Fibroblast of upper back skin (primary cell): Measurements from ENCODE around the gene ZC3H12D.
A peak's percentile ranks its signal among the peaks of the same experiment; 100 is the strongest.
"Not testable (repeated sequence)": the region's sequence is repeated elsewhere in the genome, so short reads cannot be mapped to it uniquely, and the experiment has no call there.

Experiments used
- DNase-seq: peaks from one replicate; pipeline ENCODE4 v3.0.0-alpha.2; 2013

The ZC3H12D gene

DNA sequence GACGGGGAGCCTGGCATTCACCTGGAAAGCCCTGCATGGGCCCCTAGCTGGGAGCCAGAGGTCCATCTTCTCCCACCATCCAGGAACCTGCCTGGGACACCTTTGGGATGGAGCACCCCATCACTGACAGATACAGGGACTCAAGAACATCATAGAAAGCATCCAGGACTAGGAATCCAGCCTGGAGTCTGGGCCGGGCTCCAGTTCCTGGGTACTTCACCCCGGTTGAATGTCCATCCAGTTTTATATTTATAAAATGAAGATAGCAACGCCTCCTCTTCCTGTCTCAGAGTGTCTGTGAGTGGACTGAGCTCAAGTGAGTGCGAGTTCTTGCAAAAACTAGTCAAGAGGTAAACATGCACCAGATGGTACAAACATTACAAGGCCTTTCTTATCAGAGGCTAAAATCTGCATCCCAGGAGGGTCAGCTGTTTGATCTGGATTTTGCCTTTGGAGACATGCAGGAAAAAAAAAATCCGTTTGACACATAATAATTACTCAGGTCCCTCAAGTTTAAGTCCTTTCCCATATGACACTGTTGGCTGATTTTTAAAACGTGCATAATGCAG is 27.4 kb downstream of the ZC3H12D start:
- no peak for DNase-seq

DNA sequence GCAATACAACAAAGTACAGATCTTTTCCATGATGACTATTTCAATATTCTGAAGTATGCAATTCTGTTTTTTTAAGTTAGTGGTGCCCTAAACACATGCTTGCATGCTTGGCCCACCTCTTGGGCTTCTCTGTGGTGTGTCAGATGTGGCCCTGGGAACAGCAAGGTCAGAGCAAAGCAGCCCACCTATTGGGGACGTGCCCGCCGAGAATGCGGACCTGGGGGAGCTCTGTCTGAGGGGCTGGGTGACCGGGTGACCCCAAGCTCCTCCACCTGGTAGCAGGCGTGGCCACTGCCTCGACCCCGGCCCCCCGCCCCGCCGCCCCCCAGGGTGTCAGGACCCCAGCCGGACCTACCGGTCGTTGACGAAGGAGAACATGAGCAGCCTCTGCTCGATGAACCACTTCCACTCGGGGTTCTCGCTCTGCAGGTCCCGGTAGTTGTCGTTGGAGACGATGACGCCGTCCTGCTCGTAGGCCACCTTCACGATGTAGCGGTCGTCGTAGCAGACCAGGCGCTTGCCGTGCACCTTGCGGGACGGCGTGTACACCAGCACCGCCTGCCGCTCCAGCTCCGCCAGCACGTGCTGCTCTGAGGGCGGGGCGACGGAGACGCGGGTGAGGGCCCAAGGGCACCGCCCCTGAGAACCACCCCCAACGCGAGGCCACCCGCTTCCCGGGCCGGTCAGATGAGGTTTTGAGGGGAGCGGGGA is 28.3 kb downstream of the ZC3H12D start:
- no peak for DNase-seq

DNA sequence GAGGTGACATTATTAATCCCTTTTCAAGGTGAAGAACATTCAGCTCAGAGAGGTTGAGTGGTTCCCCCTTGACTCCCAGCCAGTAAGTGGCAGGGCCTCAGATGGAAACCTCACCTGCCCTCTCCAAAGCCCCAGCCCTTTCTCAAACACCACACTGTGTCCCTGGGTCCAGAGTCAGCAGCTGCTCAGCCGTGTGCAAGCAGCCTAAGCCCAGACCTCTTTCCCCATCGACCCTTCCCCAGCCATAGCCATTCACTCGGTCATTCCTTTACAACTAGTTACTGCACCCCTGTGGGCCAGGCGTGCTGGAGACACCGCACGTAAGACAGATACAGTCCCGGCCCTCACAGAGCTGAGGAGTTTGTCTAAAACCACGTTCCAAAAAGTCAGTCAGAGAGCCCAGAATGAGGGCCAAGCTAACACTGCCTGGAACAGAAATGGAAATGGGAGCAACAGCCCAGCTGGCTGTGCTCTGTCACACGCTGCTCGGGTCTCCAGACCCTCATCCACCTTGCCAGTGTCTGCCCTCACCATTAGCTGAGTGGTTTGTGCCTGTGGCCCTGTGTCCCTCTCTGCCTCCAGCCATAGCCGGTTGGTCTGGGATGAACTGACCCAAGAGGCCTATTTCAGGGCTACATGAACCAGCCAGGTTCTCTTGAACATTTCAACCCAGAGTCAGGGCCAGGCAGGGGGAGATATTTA is 29.6 kb downstream of the ZC3H12D start:
- DNase-seq, result no peak

DNA sequence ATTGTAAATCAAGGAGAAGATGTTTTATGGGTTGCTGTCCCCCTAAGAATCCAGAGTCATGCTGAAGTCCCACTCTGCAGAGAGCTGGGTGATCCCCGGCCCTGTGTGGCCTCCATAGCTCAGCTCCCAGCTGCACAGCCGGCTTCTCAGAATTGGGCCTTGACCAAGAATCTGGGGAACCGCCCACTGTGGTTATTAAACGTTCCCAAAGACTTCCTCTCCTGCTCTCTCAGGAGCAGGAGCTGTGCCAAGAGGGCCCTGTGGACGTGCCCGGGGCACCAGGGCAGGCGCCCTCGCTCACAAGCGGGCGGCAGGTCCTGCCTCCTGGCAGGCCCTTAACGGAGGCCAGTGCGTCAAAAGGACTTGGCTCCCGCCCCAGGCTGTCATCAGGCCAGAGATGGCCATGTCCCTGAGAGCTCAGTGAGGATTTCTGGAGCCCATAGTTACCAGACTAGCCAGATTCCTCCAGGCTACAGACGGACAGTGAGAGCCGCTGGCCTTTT is 30.4 kb downstream of the ZC3H12D start:
- peak; percentile 89 for DNase-seq

DNA sequence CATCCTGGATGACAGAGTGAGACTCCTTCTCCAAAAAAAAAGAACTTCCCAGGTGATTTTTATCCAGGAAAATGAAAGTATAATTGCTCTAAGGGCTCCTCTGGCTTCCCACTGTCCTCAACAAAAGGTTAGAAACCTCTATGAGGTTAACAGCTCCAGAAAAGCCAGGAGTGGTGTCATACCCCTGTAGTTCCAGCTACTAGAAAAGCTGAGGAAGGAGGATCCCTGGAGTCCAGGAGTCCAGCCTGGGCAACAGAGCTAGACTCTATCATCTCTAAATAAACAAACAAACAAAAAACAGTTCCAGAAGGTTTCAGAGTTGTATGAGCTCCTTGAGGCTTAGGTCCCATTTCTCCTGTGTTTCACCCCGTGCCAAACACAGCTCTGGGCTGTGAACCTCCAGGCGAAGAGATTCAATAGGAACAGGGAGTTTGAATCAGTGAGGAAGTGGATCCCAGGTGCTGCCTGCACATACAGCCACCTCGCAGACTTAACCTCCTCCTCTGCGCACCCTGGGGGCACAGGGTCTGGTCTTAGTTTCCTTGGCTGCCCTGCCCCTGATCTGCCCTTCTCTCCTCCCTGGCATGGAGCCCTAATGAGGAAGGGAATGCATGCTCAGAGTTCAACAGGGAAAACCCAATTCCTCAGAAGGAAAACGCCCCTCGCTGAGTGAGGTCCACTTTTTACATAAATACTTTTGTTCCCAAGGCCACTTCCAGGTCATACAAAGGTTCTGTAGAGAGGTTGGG is 31.0 kb downstream of the ZC3H12D start:
- DNase-seq, result no peak

DNA sequence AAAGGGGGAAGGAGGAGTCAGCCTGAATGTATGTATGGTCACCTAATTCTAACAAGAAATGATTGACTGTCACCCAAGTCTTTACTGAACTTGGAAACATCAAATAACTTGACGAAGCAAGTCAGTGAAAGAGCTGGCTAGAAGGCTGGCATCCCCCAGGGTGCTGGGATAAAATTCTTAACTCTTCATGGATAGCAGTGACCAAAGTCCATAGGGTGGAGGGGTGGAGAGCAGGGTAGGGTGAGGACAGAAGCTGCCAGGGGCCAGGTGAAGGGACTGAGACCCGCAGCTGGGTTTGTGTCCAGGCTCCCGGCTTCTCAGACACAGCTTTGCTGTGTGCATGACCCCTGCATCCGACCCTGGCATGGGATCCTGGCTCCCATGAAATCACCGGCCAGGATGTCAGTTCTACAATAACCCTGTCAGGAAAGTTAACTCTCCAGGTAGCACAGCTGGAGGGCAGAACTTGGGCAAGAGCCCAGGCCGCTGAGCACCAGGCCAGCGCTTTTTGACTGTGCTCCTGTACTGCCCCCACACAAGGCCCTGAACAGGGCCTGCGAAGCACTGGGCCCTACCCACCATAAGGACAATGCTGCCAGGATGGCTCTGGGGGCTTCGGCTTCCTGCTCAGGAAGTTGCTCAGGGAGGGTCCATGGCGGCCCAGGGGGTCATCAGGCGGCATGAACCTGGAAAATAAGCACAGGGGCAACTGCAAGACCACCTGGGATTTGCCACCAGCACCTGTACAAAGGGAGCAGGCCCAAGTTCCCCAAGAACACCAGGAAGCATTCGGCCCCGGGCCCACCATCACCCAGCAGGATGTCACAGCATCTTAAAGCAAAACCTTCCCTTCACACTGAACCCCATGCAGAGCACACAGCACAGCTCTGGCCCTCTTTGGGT is 32.5 kb downstream of the ZC3H12D start:
- no peak for DNase-seq

DNA sequence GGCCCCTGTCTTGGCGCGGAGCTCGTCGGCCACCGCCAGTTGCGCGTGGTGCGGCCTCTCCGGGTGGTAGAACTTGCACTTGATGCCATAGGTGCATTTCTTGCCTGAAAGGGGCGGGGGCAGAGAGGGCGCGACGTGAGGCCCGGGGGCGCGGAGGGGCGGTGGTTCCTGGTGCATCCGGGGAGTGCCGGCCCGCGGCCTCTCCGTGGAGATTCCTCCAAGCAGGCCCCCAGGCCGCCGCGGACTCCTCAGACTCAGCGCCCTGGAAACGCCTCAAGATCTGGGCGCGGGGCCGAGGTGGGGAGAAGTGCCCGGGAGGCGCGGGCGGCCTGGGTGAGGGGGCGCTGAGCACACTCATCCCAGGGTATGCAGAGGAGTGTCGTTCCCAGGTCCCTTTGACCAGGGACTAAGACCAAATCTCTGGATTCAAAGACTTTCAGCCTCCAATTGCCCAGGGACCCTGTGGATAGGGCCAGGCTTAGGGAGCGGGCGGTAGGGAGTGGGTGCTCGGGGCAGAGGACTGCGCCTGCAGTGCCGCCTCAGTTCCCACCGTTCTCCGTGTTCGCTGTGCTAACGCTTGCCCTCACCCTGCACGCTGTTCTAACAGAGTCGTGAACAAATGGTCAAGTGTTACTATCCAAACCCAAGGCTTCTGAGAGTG is 33.3 kb downstream of the ZC3H12D start:
- DNase-seq, result no peak

DNA sequence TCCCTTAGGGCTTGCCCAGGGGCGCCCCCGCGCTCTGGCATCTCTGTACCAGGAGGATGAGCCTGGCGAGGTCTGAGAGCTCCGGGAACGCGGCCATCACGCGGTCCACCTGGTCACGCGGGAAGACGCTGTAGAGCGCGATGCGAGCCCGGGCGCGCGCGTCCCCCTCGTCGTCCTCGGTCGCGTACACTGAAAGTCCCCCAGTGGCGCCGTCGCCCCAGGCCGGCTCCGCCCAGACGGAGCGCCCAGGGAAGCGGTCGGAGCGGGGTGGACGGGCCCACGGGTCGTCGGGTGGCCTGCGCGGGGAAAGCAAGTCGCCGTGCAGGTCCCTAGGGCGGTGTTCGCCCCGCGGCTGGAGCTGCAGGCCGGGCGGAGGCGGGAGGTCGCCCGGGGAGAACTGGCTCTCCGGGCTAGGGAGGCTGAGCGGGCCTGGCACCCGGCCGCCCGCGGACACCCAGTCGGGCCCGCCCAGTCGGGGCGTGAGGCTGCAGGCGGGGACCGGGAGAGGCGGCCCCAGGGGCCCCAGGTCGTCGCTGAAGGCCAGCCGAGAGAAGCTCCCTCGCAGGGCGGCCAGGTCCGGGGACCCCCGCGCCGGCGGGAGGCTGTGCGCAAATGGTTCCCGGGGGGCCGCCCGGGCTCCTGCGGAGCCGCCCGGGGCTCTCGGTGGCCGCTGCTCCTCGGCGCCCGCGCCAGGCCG is 34.0 kb downstream of the ZC3H12D start:
- DNase-seq, result no peak

DNA sequence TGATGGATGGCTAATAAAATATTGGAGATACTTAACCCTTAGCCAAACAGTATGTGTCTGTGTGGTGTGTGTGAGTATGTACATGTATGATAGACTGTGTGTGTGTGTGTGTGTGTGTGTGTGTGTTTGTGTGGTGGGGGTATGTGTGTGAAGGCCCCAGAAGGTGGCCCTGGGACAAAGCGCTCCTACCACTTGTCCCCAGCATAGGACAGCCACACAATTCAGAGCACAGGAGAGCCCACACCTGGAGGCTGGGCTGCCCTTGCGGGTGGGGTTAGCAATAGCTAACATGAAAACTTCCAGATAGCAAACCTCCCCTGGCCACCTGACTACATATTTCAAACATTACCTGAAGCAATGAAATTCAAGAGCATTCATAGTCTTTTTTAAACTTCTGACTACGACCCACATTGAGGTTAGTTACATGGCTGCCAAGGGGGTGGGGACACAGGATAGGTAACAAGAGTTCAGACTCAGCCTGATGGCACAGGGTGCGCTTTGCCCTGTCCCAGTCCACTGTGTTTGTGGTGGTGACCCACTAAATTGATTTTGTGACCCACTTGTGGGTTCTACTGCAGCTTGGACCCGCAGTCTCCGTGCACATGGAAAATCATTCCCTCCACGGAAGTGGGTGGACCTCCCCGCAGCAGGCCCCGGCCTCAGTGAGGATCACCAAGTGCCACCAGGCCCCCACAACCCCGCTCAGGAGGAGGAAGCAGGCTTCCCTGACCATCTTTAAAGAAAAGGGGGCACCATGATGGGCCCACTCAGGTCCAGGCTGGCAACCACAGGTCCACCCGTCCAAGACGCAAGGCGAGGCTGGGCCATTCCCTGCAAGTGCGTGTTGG is 34.8 kb downstream of the ZC3H12D start:
- no peak for DNase-seq

DNA sequence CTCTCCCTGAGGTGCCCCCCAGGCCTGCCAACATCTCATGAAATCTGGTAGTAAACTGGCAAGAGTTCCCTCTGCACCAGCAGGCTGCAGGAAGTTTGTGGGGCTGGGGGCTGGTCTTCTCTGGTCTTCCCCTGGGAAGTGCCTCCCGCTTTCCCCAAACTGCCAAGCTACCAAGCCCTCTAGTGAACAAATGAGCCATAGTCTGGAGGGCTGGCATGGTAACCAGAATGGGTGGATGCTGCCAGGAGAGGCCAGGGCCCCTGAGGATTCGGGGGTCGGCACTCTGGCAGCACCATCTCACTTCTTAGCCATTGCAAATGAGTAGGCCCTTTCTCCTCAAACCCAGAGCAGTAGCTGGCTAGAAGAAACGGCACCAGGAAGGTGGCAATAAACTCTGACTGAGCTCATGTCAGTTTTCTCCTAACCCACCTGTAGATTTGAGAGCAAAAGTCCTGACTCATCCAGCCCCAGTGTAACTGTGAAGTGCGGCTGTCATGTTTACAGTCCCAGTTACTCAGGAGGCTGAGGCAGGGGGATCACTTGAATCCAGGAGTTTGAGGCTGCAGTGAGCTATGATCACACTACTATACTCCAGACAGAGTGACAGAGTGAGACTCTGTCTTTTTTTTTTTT is 35.9 kb downstream of the ZC3H12D start:
- no peak for DNase-seq

DNA sequence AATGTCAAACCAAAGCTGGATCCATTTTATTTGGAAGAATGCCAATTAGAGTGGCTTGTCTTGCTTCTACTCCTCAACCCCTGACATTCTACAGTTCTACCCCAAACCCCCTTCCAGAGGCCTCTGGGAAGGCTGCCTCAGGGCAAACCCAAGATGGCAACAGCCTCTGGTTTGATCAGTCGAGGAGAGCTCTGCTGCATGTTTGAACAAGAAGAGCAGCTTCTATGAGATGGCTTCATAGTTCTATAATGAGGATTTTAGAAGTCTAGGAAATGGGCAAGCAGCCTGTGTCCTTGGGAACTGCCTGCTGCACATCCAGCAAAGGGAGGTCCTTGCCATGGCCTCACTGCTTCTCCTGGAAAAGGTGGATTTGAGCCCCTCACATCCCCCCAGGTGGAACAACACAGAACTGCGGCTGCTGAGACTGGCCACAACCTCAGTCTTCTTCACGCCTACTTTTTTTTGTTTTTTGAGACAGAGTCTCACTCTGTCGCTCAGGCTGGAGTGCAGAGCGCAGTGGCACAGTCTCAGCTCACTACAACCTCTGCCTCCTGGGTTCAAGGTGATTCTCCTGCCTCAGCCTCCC is 37.9 kb downstream of the ZC3H12D start:
- DNase-seq, result no peak

DNA sequence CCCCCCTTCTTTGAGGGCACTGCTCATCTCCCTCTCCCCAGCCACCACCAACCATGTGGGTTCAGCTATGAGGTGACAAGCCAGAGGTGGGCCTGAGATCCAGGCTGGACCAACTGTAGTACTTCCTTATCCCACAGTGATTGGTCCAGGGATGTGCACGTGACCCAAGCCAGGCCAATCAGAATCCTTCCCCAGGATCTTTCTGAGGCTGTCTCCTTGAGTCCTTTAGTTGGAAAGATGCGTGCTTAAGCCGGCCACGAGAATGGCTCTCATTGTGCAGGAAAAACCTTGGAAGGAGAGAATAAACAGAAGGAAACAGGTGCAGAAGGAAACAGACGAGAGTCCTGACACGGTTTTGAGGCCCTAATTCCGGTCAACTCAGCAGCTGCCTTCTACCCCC is 39.2 kb downstream of the ZC3H12D start:
- no peak for DNase-seq

DNA sequence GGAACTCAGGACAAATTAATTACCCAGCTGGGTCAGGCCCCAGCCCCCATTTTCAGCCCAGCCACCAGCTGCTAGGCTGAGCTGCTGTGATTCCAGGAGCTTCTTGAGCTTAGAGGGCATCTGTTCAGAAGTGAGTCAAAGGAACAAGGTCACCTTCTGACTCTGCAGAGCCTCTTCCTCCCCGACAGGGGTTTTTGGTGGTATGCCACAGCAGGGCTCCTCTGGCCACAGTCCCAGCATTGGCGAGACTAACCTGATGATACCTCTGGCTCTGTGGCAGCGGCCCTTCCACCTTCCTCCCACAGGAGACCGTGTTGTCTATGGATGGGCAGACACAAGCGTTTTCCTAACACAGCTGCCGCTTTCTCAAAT is 39.7 kb downstream of the ZC3H12D start:
- DNase-seq, result no peak

DNA sequence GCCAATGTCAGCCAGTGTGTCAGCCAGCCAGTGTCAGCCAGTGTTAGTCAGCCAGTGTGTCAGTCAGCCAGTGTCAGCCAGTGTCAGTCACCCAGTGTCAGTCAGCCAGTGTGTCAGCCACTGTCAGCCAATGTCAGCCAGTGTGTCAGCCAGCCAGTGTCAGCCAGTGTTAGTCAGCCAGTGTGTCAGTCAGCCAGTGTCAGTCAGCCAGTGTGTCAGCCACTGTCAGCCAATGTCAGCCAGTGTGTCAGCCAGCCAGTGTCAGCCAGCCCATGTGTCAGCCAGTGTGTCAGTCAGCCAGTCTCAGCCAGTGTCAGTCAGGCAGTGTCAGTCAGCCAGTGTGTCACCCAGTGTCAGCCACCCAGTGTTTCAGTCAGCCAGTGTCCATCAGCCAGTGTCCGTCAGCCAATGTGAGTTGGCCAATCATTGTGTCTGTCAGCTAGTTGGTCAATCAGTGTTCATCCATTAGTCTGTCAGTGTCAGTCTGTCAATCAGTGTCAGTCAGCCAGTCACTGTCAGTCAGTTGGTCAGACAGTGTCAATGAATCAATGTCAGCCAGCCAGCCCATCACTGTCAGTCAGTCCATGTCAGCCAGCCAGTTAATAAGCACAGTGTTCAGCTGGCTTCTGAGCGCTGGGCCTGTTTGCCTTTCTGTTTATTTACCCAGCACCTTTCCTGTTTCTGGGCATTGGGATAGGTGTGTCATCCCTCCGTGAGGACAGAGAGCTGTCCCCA is 40.3 kb downstream of the ZC3H12D start:
- not testable (repeated sequence) for DNase-seq

DNA sequence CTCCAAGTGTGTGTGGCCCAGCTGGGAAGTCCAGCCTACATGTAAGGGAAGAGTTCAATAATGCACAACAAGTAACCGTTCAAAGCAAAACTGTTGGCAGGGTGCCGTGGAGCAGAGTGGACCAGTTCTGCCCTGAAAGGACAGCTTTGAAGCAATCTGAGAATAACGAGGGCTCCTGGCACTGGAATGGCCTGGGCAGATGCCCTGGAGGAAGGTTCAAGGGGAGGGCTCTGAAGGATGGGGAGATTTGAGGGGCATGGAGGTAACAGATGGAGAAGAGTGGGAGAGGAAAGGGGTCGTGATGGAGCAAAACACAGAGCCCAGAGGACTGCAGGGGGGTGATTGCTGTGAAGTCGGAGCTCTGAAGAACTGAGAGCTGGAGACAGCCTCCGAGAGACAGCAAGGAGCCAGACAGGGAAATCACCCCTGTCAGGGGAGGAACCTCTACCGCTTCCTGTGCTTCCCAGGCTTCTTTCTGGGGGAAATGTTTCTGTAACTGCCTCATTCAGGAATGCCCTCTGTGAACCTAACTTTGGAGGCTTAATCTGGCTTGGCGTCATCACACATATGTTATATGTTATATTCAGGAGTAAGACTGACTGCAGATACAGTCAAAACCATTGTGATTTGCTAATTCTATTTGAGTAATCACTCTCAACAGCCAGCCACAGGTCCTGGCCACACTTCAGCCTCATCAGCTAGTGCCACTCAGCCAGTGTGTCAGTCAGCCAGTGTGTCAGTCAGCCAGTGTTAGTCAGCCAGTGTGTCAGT is 41.2 kb downstream of the ZC3H12D start:
- peak; percentile 90 for DNase-seq

DNA sequence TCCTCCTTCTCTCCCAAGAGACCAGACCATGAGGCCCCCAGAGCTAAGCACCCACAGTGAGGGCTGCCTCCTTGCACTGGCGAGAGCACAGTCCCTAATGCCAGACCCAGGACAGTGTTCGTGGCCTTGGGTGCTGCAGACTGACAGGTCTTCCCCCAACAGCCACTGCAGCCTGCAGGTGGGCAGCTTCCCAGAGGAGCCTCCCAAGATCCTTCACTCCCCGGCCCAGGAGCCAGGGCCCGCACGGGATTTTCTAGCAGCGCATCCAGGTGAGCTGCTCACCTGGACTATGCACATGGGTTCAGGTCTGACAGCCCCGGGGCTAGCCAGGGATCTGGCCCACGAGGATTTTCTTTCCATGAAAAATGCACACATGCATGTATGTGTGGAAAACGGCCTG is 43.1 kb downstream of the ZC3H12D start:
- DNase-seq, result no peak
